HT1080 (cell line): ENCODE measurements around the gene LRCH1. TPM values are rescaled to one million over a fixed set of nuclear protein-coding genes. Genes with fewer than 3 reads are reported as not detected.
"Not testable (repeated sequence)": the region's sequence is repeated elsewhere in the genome, so short reads cannot be mapped to it uniquely, and the experiment has no call there.

Experiments used
- DNase-seq: peaks from one replicate; pipeline ENCODE4 v3.0.0-alpha.2; 2015; ENCODE audit warnings: low read depth
- polyA plus RNA-seq, 2 experiments: library from polyadenylated mRNA; depleted of rRNA; stranded (reverse); fragments of >200 nt; gene quantifications; 2 replicates each; pipeline ENCODE4 v1.2.3, GENCODE V29; 2015
- total RNA-seq: library from RNA; depleted of rRNA; stranded (reverse); fragments of >200 nt; shearing (Covaris generic); gene quantifications from 2 replicates; pipeline ENCODE4 v1.2.3, GENCODE V29; 2014; rRNA removed

LRCH1 gene, protein sequence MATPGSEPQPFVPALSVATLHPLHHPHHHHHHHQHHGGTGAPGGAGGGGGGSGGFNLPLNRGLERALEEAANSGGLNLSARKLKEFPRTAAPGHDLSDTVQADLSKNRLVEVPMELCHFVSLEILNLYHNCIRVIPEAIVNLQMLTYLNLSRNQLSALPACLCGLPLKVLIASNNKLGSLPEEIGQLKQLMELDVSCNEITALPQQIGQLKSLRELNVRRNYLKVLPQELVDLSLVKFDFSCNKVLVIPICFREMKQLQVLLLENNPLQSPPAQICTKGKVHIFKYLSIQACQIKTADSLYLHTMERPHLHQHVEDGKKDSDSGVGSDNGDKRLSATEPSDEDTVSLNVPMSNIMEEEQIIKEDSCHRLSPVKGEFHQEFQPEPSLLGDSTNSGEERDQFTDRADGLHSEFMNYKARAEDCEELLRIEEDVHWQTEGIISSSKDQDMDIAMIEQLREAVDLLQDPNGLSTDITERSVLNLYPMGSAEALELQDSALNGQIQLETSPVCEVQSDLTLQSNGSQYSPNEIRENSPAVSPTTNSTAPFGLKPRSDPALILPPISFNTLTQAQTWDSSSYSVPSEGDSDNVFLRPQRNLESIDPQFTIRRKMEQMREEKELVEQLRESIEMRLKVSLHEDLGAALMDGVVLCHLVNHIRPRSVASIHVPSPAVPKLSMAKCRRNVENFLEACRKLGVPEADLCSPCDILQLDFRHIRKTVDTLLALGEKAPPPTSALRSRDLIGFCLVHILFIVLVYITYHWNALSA
- total RNA-seq: 6.4 and 6.6 TPM in 2 replicates
- polyA plus RNA-seq (2015; cell fraction: cytosol; rRNA removed): 12.8 and 15.6 TPM in 2 replicates
- polyA plus RNA-seq (2015; cell fraction: nucleus; rRNA removed): 21.5 and 21.8 TPM in 2 replicates

DNA sequence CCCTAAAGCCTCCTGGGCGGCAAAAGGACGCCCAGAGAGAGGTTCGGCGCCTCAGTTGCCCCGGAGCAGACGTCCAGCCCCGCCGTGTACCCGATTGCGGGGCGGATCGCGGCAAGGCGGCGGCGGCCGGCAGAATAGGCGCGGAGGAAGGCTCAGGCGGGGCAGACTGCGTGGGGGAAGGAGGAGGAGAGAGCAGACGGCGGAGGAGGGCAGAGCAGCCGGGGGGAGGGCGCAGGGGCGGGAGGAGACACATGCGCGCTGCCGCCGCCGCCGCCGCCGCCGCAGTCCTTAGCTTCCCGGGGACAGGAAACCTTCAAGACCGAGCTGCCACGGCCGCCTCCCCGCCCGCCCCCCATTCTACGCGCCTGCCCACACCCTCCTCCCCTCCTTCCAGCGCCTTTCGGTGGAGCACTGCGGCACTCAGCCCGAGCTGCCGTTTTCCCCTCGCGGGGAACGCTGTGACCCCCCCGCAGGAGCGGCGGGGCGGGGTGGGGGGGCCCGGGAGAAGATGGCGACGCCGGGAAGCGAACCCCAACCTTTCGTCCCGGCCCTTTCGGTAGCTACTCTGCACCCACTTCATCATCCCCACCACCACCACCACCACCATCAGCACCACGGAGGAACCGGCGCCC, at the start of gene LRCH1:
Gene LRCH1 (plus strand): TSS at position 282 of the 632 bp plus-strand sequence. CDS start 227 bp downstream, at position 509.
- DNase-seq: peak; percentile 81

DNA sequence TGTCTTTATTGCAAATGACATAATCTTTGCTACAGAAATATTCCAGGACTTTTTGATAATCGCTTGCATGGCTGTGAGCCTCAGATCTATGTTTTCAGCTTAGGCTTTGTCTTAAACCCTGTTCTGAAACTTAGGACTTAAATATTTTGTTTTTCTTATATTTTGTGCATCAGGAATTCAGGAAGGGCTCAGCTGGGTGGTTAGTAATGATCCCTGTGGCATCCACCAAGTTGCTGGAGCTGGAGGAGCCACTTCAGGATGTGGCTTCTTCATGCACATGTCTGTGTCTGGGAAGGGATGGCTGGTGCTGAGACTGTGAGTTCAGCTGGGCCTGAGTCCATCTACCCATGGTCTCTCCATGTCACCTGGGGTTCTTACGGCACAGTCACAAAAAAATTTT, 48.9 kb upstream of the LRCH1 start:
- no peak for DNase-seq

DNA sequence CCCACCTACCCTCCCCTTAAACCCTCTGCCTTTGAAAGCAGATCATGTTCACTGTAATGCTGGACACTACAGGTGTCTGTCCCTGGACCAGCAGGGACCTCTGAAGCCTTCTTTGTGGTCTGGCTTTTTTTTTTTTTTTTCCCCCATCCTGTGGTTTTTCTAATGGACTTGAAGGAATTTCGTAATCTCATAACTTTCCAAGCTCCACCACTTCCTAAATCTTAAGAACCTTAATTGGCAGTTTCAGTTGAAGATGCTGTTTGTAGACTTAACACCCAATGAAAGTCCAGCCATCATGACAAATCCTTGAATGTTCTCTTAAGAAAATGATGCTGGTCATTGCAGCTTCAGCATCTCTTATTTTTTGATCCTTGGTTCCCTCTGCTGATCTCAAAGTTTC, 45.0 kb upstream of the LRCH1 start:
- DNase-seq: peak; percentile 37

DNA sequence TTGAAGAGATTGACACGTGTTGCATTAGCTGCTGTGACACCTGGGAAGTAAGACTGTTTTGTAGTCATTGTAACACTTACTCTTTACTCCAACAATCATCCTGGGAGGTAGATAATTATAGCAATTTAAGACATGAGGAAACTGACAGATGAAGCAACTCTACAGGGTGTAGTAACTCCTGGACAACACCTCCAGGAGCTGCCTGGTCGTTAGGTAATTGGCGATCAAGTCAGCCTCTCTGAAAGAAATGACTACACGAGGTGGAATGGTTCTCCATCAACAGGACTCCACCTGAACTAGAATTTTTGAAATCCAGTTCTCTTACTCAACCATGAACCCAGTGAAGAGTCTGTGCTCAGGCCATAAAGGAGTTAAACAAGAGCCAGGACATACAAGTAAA, 43.0 kb upstream of the LRCH1 start:
- DNase-seq: no peak

DNA sequence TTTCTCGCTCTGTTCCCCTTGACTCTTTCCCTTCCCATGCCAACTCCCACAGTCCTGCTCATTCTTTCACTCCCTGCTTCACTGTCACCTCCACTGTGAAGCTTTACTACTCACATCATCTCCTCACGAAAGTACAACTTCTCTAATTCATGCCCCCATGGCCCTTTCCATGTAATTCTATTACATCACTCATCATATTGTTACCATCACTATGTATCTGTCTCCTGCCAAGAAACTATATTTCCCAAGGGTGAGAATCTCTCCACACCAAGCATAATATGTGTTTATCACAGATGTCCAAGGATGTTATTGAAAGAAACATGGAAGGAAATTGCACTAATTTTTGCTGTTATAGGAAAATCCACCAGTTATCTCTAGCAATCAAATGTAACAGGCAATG, 37.2 kb upstream of the LRCH1 start:
- no peak for DNase-seq

DNA sequence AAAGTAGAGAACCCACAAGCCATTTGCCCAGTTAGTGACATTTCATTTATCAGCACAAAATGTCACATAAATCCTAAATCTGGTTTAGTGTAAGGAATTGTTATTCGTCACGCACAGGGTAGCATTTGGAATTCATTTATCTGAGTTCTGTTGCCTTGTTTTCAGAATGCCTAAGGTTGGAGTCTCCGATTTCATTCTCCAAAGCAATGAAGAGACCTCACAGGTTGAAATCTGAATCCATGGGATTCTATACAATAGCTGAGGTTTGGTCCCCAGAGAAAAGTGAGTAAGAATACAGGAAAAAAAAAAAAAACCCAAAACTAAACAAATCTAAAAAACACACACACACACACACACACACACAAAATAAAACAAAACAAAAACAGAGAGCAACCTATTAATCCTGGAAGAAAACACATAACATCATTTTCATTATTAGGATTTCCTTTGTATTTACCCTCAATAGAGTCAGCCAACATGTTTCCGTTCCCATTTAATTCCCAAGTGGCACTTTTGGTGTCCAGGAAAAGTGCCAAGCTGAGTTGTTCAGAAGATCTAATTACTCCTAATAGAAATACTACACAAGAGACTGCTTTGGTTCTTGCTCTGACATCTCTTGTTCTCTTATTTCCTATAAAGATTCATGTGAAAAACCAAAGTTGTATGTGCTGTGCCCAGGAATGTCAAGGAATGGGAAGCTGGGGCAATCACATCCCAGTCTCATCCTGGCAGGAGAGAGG, 36.2 kb upstream of the LRCH1 start:
- DNase-seq: no peak

DNA sequence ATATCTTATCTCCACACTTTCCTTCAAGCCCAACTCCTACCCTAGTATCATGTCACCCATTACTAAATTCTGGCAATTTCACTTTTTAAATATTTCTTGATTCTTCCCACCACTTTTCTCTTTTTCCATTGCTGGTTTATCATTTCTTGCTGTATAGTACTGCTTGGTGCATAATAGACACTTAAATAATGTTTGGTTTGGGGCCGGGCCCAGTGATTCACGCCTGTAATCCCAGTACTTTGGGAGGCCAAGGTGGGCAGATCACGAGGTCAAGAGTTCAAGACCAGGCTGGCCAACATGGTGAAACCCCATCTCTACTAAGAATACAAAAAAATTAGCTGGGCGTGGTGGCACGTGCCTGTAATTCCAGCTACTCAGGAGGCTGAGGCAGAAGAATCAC, 35.2 kb upstream of the LRCH1 start:
- DNase-seq: not testable (repeated sequence)

DNA sequence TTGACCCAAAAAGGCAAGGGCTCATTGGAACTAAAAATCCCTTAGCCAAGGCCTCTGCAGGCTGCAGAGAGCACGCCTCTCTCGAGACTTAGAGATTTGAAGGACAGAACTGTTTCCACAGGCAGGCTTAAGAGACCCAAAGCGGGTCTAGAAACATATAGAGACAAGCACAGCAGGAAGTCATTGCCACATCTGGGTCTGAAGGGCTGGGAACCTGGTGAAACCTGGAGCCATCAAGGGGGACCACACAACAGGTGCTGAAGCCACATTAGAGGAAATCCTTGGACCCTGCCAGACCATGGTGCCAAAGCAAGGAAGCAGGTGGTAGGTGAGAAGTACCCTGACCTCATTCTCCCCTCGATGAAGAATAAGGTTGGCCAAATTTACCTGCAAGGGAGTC, 33.8 kb upstream of the LRCH1 start:
- no peak for DNase-seq

DNA sequence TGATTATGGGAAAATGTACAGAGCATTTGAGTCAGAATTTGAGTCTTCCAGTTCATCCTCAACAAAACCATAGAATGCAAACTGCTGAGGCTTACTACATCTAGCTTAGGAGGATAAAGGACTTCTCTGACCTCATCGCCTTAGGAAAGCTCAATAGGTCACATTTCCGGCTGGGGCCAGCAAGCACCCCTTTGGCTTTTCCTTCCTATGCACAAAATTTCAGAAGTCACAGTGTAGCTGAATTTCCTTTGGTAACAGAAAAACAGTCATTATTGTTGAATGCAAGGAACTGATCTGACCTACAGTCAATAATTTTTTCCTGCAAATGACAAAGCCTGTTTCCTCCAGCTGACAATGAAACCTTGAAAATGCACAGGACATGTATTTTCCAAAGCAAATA, 32.8 kb upstream of the LRCH1 start:
- no peak for DNase-seq

DNA sequence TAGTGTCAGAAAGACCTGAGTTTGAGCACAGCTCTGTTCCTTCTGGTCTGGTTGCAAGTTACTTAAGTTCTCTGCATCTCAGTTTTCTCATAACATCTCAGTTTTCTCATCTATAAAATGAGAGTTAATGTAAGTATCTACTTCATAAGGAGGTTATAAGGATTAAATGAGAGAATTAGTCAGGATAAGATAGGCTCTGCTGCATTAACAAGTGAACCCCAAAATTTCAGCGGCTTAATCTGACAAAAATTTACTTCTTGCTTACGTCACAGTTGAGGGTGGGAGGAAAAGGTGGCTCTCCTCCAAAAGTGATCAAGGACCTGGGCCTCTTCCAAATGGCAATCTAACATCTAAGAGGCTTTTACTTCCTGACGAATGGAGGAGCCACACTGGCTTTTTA, 31.5 kb upstream of the LRCH1 start:
- no peak for DNase-seq

DNA sequence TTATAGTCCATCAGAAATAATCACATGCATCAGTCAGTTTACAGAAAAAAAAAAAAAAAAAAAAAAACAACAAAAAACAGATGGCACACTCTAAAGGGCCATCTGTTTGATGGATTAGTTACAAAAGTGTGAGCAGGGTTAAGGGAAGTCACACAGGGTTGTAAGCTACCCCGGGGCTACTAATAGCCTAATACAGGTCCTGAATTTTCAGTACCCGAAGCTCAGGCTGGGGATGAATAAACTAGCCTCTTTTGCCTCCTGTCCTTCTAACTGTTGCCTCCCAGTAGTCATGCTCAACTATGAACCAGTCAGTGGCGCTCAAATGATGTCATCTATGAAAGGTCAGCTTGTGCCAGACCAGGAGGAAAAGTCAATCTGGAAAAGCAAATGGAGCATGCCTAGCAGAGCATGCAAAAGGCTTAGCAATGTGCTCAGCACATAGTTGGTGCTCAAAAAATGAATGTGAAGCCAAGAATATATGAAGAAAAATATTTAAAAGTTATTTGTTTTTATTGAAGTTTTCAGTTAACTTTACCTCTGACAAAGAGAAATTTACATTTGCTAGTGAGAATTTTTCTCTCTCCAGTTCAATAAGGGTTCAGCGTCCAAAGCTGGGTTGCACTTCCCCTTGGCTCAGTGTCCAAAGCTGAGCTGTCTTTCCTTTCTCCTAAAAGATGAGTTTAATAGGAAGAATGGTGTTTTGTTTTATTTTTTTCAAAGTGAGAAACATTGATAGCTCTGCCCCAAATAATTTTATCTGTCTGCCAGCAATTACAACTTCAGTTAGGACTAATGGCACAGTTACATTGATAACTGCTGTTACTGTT, 30.8 kb upstream of the LRCH1 start:
- DNase-seq: no peak

DNA sequence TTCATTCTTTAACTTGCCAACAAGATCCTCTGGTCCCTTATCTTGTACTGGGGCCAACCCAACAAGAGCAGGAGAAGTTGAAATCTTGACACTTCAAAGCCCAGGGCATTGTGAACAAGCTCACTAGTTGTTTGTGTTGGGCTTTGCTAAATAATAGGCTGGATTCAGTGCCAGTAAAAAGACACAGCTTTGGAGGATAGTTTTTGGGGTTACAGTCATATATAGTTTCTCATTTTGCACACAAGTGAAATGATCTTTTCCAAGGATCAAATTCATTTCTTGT, 30.3 kb upstream of the LRCH1 start:
- DNase-seq: no peak

DNA sequence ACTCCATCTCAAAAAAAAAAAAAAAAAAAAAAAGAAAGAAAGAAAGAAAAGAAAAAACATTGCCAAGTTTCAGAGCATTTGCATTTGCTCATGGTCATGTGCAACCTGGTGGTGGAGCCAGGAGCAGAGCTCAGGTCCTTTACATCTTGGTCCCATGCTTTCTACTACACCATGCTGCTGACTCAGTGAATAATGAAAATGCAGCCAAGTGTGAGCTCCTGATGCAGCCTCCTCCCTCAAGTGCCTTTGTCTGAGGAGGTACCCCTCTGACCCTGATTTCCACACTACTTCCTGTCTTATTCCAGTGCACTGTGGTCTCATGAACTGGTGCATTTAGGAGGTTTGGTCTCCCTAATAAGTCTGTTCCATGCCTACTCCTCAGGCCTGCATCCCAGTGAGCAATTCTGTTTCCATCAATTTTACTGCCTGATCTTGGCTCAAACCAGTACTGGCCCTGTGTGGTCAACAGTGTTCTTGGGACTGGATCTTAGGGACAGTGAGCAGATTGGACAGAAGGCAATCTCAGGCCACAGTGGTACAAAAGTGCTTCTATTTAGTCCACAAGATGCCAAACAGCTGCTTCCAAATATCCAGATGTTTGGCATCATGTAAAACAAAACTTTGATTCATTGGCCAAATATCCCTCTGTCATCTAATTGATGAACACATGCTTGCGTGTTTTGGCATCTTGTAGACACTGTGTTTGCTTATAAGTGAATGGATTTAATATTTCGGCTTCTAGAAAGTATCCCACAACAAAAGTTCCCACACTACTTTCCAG, 28.8 kb upstream of the LRCH1 start:
- peak; percentile 9 for DNase-seq

DNA sequence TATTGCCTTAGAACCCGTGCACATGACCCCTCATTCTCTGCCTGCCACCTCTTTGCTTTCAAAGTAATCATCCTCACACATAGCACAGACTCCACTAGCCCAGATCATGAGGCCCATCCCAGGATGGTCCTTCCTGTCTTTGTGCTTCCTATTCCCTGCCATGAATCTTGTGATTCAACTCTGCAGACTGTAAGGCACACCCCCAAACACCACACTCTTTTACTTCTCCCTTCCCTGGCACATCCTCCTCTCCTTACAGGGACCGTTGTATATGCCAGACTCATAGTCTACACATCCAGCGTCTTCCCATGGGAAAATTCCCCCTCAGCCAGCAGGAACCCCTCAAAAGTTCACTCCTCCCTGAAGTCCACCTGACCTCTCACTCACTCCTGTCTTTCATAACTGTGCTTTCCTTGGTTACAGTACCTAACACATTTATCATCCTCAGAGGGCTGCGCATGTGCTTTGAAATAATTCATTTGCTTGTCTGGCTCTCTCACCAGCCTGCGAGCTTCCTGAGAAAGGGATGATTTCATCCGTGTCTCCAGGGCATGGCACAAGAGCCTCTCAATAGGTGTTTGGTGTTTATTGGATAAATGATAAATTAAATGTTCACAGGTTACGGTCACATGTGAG, 26.8 kb upstream of the LRCH1 start:
- DNase-seq: peak; percentile 3

DNA sequence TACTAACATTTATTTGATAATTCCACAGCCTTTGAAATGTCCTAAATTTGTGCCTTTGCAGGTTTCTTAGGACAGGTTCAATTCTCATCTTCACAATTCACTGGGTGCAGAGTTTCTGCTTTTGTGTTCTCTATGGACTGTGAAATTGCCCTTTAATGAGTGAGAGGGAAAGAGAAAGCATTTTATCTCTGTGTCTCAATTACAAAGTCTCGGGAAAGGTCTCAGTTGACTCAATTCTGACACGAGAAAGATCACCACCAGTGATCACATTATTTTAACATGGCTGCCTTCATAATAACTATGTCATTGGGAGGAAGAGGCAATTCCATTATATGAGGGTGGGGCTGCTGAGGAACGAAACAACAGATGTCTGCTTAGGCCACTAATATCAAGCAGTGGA, 26.2 kb upstream of the LRCH1 start:
- no peak for DNase-seq

DNA sequence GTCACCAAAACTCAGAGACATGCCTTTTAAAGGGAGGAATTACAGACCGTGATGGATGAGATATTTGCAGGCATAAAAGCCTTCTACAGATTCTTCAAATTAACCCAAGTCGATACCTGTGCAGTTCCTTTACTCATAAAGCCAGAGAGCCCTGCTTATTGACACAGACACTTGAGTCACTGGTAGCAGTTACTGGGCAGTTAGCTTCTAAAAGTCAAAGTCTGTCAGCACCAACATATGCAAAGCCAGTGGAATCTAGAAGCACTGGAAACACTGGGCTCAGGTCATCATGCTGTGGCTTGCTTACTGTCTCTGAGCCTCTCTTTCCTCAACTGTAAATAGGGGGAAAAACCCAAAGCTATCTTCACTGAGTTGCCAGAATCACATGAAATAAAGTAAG, 25.7 kb upstream of the LRCH1 start:
- no peak for DNase-seq

DNA sequence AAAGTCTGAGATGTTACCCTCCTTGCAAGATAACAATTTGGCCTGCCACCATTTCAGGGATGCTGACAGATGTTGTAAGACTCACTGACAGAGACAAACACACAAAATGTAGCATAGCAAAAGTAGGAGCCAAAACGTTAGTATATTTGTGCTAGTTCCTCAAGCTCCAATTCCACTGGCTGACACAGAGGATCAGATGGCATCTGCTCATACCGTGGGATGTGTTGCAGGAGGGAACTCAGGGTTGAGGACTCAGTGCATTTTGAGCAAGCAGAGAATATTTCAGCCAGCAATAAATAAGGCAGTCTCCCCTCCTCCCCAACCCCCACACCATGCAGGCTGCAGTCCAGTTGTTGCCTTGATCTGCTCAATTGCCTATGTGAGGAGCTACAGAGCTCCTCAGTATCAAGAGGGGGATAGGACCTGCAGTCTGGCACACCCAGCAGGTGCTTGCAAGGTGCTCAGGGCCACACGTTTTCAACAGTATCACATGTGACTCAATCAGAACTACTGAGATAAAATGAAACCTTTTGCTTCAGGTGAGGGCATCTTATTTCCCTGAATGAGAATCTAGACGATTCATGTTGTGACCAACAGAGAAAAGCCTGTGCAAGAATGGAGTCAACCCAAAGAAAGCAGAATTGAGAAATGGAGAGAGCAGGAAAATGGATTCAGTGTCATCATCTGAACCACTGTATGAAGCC, 23.6 kb upstream of the LRCH1 start:
- DNase-seq: no peak

DNA sequence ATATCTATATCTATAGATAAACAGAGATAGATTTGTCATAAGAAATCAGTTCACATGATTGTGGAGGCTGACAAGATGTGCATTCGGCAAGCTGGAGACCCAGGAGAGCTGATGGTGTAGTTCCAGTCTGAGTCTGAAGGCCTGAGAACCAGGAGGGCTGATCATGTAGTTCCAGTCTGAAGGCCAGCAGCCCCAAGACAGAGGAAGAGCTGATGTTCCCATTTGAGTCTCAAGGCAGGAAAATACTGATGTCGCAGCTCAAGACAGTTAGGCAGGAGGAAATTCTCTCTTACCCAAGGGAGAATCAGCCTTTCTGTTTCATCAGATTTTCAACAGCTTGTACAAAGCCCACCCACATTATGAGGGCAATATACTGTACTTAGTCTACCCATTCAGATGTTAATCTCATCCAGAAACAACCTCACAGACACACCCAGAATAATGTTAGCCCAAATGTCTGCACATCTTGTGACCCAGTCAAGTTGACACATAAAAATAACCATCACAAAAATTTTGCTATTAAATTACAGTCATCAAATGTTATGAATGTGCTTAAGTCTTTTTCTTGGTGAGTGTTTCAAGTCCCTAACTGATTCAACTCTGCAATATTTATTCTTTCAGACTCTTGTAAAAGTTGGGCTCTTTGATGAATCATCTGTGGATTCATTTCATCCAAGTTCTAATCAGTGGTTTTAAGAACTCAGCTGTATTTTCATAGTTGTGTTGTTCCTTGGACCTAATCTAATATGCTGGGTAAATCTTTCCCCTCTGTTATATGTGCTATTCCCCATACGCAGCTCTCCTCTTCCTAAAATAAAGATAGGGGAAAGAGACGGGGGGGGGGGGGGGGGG, 22.7 kb upstream of the LRCH1 start:
- DNase-seq: peak; percentile 48
